Breast epithelium (tissue), 3 donors: Measurements from ENCODE around the gene DLEC1.

ENCODE experiments used
- CTCF ChIP-seq, 3 donors: fragments of 450-650 bp; IDR thresholded peaks; one replicate each; pipeline ENCODE4 v1.5.1; 2016 to 2017; ENCODE audit warnings: antibody characterized with exemption in 3 of 3, mild to moderate bottlenecking in 3 of 3, moderate library complexity in 3 of 3
- POLR2A ChIP-seq: fragments of 450-650 bp; IDR thresholded peaks from one replicate; pipeline ENCODE4 v1.6.1; 2016; ENCODE audit warnings: antibody characterized with exemption, mild to moderate bottlenecking, moderate library complexity
- POLR2AphosphoS5 ChIP-seq, 3 donors: sonication (generic); formaldehyde crosslinking; IDR thresholded peaks; one replicate each; pipeline ENCODE4 v1.6.1; 2017; ENCODE audit warnings: antibody characterized with exemption in 3 of 3

GRCh38 chr3:38027466-38028465, 11.2 kb upstream of the DLEC1 start:
- TF ChIP-seq CTCF (IDR thresholded peaks at IDR 0.05), result no peak
- TF ChIP-seq POLR2AphosphoS5 (IDR thresholded peaks at IDR 0.05), result no peak
- no peak for TF ChIP-seq POLR2A
